Fibroblast of lung (primary cell): Measurements from ENCODE around the gene KIAA2012. TPM values are rescaled to one million over a fixed set of nuclear protein-coding genes. Genes with fewer than 3 reads are reported as not detected.

ENCODE experiments used
- DNase-seq, 2 donors: peaks; one replicate each; pipeline versions ENCODE4 v3.0.0 to v3.0.0-alpha.2; 2010; ENCODE audit warnings: low read depth in 2 of 2
- H2AFZ ChIP-seq: 2 replicates; pipeline ENCODE4 v1.5.1; 2012; ENCODE audit warnings: low read length, control low read depth, inconsistent platforms
- H3K27ac ChIP-seq: 2 replicates; pipeline ENCODE4 v1.5.1; 2011; ENCODE audit warnings: low read length, control low read depth; ENCODE audit not compliant: insufficient read depth
- H3K27me3 ChIP-seq: 2 replicates; pipeline ENCODE4 v1.5.1; 2011; ENCODE audit warnings: mild to moderate bottlenecking, low read length; ENCODE audit not compliant: control insufficient read depth, insufficient read depth
- H3K36me3 ChIP-seq: 2 replicates; pipeline ENCODE4 v1.5.1; 2011; ENCODE audit warnings: low read length; ENCODE audit not compliant: control insufficient read depth, insufficient read depth
- H3K4me1 ChIP-seq: 2 replicates; pipeline ENCODE4 v1.5.1; 2011; ENCODE audit warnings: low read length; ENCODE audit not compliant: control insufficient read depth, insufficient read depth; ENCODE audit errors: extremely low read depth
- H3K4me2 ChIP-seq: 2 replicates; pipeline ENCODE4 v1.5.1; 2011; ENCODE audit warnings: low read length, control low read depth; ENCODE audit not compliant: insufficient read depth; ENCODE audit errors: extremely low read depth
- H3K4me3 ChIP-seq, 4 experiments: fragments of 200-600 bp in 1 of 4; sonication (generic) in 1 of 4; replicated peaks in 1 of 4; 2 replicates each; pipeline ENCODE4 v1.5.1; 2011 to 2016; ENCODE audit warnings: low read length in 4 of 4, low read depth in 3 of 4, mild to moderate bottlenecking in 3 of 4, control low read depth in 2 of 4, inconsistent platforms in 1 of 4, mixed read lengths in 1 of 4; ENCODE audit not compliant: insufficient read depth in 1 of 4; ENCODE audit errors: control extremely low read depth in 1 of 4
- H3K79me2 ChIP-seq: 2 replicates; pipeline ENCODE4 v1.5.1; 2012; ENCODE audit warnings: mild to moderate bottlenecking, low read length, inconsistent platforms; ENCODE audit not compliant: control insufficient read depth, insufficient read depth
- H3K9ac ChIP-seq: 2 replicates; pipeline ENCODE4 v1.5.1; 2011; ENCODE audit warnings: mild to moderate bottlenecking, low read length, control low read depth; ENCODE audit not compliant: insufficient read depth
- H3K9me3 ChIP-seq: 2 replicates; pipeline ENCODE4 v1.5.1; 2012; ENCODE audit warnings: low read depth, low read length; ENCODE audit not compliant: control insufficient read depth, insufficient read depth
- H4K20me1 ChIP-seq: 2 replicates; pipeline ENCODE4 v1.5.1; 2011; ENCODE audit warnings: low read length; ENCODE audit not compliant: control insufficient read depth, insufficient read depth; ENCODE audit errors: extremely low read depth
- CTCF ChIP-seq, 2 donors: IDR thresholded peaks in 1 of 2; conservative IDR thresholded peaks in 1 of 2; 1 replicate in 1 of 2; 2 replicates in 1 of 2; pipeline ENCODE4 v1.5.1; 2011 to 2012; ENCODE audit warnings: low read length in 2 of 2, control low read depth in 1 of 2, inconsistent platforms in 1 of 2, low read depth in 1 of 2, mild to moderate bottlenecking in 1 of 2
- EZH2 ChIP-seq: IDR thresholded peaks from 2 replicates; pipeline ENCODE4 v1.5.1; 2012; ENCODE audit warnings: low read length, control low read depth, mild to moderate bottlenecking; ENCODE audit errors: missing control alignments
- polyA plus RNA-seq, 2 donors: library from polyadenylated mRNA; depleted of rRNA in 1 of 2; stranded (reverse) in 1 of 2; unstranded in 1 of 2; fragments of >200 nt; gene quantifications; 2 replicates each; pipeline ENCODE4 v1.2.1, GENCODE V29; 2011 to 2012; ENCODE audit warnings: missing spikeins in 1 of 2
- total RNA-seq: library from RNA; depleted of rRNA; stranded (reverse); fragments of >200 nt; gene quantifications from 2 replicates; pipeline ENCODE4 v1.2.1, GENCODE V29; 2014

The KIAA2012 gene
- total and polyA plus RNA-seq, 2 donors (not counting 1 experiment from before 2014, with no cell fraction given) = 0.09 TPM; not detected in 1

GRCh38 chr2:202142540-202142939 lies 69.5 kb downstream of the KIAA2012 start:
- Histone ChIP-seq H3K4me2 (no peak overlapping the region), H2AFZ (no peak overlapping the region), H3K4me3 (no peak overlapping the region), H3K9ac (no peak overlapping the region), H4K20me1 (no peaks in the 10 kb centered on the region), H3K27me3 (no peaks in the 10 kb centered on the region), H3K4me1 (peaks cover 11% of the 10 kb centered on the region), H3K9me3 (no peaks in the 10 kb centered on the region), H3K27ac (no peak overlapping the region), H3K36me3 (no peaks in the 10 kb centered on the region), H3K79me2 (no peaks in the 10 kb centered on the region)
- DNase-seq = no peak
- no peak for TF ChIP-seq CTCF (conservative IDR thresholded peaks at IDR 0.05 in 1 of 2, IDR thresholded peaks at IDR 0.05 in 1 of 2; ENCODE audit: low read depth in 1 of 2, low read length in 2 of 2)
- no peak for TF ChIP-seq EZH2

- H3K27me3 ChIP-seq = no peaks in the 10 kb centered on the region
- H3K27ac ChIP-seq = no peak overlapping the region
- H3K9me3 ChIP-seq = no peaks in the 10 kb centered on the region
- TF ChIP-seq EZH2 (no peak), CTCF (conservative IDR thresholded peaks at IDR 0.05 in 1 of 2, IDR thresholded peaks at IDR 0.05 in 1 of 2; ENCODE audit: low read depth in 1 of 2, low read length in 2 of 2) (no peak)
- H3K4me2 ChIP-seq = no peak overlapping the region
- no peaks in the 10 kb centered on the region for H4K20me1 ChIP-seq
- no peaks in the 10 kb centered on the region for H3K36me3 ChIP-seq
- H3K4me1 ChIP-seq = peaks cover 6% of the 10 kb centered on the region
- H3K79me2 ChIP-seq = no peaks in the 10 kb centered on the region
- no peak overlapping the region for H3K9ac ChIP-seq
- peak in 1 of 2 donors; percentile 62 for DNase-seq
- no peak overlapping the region for H3K4me3 ChIP-seq
- no peak overlapping the region for H2AFZ ChIP-seq
Observed at GRCh38 chr2:202147775-202148174, 74.7 kb downstream of the KIAA2012 start.

GRCh38 chr2:202148515-202149154 lies 75.6 kb downstream of the KIAA2012 start:
- Histone ChIP-seq H3K4me3 (no peak overlapping the region), H3K4me1 (peaks cover 6% of the 10 kb centered on the region), H3K27ac (no peak overlapping the region), H3K4me2 (no peak overlapping the region), H3K27me3 (no peaks in the 10 kb centered on the region), H3K36me3 (no peaks in the 10 kb centered on the region), H2AFZ (no peak overlapping the region), H3K79me2 (no peaks in the 10 kb centered on the region), H3K9ac (no peak overlapping the region), H3K9me3 (no peaks in the 10 kb centered on the region), H4K20me1 (no peaks in the 10 kb centered on the region)
- TF ChIP-seq CTCF (conservative IDR thresholded peaks at IDR 0.05 in 1 of 2, IDR thresholded peaks at IDR 0.05 in 1 of 2; ENCODE audit: low read depth in 1 of 2, low read length in 2 of 2) (no peak), EZH2 (no peak)
- no peak for DNase-seq
